Measurements from ENCODE around the gene ARPC1A. TPM values are rescaled to one million over a fixed set of nuclear protein-coding genes. Genes with fewer than 3 reads are reported as not detected.

The ARPC1A gene
- total RNA-seq, 1 donor from 2014 or later: 198 TPM

DNA sequence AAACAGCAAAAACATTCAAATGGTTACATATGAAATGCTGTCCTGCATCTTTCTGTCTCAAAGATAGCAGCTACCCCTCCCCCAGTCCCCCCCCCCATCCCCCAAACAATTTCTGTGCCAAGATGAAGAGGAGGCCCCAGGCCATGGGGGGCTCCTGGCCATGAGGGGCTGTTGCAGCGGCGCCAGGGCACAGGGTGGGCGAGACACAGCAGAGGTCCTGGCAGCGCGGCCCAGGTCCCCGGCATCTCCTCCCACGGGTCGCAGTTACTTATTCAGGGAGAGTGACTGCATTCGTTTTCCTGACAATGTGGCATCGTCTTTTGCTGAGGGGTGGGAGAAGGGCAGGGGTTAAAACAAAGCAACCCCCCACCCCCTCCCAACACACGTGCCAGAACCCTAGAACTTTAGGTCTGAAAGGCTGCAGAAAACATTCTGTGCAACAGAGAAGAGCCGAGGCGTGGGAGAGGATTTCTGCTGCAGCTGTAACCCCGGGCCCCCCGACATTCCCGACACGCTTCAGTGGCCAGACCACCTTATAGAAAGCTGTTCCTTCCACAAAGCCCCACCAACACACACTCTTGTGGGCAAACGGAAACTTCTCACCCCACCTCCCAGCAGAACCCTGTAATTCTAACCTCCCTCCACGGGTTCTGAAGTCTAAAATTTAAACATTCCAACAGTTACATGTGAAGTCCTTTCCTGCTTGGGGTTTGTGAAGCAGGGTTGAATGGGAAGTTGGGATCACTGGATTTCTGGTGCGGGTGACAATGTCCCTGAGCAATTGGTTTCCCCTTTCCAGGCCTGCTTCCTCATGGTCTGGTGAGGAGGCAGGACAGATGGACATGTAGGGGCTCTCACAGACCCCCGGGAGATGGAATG, 71.0 kb downstream of the ARPC1A start:
- Histone ChIP-seq H2AFZ (ENCODE audit: low read depth, low read length) (no peak overlapping the region), H3K36me3 (ENCODE audit: insufficient read depth, low read length) (peaks cover 37% of the 10 kb centered on the region), H3K27me3 (ENCODE audit: insufficient read depth, low read length) (no peaks in the 10 kb centered on the region), H3K4me2 (ENCODE audit: low read length) (no peak overlapping the region), H3K79me2 (ENCODE audit: insufficient read depth, low read length) (peaks cover 27% of the 10 kb centered on the region), H3K9ac (ENCODE audit: low read length) (no peak overlapping the region), H3K9me3 (ENCODE audit: insufficient read depth, low read depth, low read length) (no peaks in the 10 kb centered on the region), H4K20me1 (ENCODE audit: insufficient read depth, low read length) (peaks cover 84% of the 10 kb centered on the region), H3K27ac (ENCODE audit: low read depth, low read length) (no peak overlapping the region), H3K4me1 (ENCODE audit: insufficient read depth, low read length) (peaks cover 17% of the 10 kb centered on the region), H3K4me3 (ENCODE audit: insufficient read depth, low read depth, low read length) (no peak overlapping the region)
- H3K4me3 Mint-ChIP-seq (ENCODE audit: unreplicated experiment): no peak overlapping the region
- peaks cover 14% of the 10 kb centered on the region for H3K4me1 Mint-ChIP-seq (ENCODE audit: low read depth, unreplicated experiment)
- peak overlapping the region; percentile 62 for H3K27ac Mint-ChIP-seq (ENCODE audit: unreplicated experiment)
- peaks cover 21% of the 10 kb centered on the region for H3K36me3 Mint-ChIP-seq (ENCODE audit: low read depth, unreplicated experiment)
- DNase-seq (ENCODE audit: low read depth) (no peak), FAIRE-seq (no peak)
- no peaks in the 10 kb centered on the region for H3K9me3 Mint-ChIP-seq (ENCODE audit: unreplicated experiment)
- TF ChIP-seq, protein P1, sequence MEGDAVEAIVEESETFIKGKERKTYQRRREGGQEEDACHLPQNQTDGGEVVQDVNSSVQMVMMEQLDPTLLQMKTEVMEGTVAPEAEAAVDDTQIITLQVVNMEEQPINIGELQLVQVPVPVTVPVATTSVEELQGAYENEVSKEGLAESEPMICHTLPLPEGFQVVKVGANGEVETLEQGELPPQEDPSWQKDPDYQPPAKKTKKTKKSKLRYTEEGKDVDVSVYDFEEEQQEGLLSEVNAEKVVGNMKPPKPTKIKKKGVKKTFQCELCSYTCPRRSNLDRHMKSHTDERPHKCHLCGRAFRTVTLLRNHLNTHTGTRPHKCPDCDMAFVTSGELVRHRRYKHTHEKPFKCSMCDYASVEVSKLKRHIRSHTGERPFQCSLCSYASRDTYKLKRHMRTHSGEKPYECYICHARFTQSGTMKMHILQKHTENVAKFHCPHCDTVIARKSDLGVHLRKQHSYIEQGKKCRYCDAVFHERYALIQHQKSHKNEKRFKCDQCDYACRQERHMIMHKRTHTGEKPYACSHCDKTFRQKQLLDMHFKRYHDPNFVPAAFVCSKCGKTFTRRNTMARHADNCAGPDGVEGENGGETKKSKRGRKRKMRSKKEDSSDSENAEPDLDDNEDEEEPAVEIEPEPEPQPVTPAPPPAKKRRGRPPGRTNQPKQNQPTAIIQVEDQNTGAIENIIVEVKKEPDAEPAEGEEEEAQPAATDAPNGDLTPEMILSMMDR (IDR thresholded peaks at IDR 0.05; ENCODE audit: insufficient read depth, low read depth, low read length): no peak
- no peak for TF ChIP-seq EZH2 (IDR thresholded peaks at IDR 0.05; ENCODE audit: insufficient read depth, low read length)
- H3K27me3 Mint-ChIP-seq (ENCODE audit: low read depth, unreplicated experiment): no peaks in the 10 kb centered on the region

DNA sequence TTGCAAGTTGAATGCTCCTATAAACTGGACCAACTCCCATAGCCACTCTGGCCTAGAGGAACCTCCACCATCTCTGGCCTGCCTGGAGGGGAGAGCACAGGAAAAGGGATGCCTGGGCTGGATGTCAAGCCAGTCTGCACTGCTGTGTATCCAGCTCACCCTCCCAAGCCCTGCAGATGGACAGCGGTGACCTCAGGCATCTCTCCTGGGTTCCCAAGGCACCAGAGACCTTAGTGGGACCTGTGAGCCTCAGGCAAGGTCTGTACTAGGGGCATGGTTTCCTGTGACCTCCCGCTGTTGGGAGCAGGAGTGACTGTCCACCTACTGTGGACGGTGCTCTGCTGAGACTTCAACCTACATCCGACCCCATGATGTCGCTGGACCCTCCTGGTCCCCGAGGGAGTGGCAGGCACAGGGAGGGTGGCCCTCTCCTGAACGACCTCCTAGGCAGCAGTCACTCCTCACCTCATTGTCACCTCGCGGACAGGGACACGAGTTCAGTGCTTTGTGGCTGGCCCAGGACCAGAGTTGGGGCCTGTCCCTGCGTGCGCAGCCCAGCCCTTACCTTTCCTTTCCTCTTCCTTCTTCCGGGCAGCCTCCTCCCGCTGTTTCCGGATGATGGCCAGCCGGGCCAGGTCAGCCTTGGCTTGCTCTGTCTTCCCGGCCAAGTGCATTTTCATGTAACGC, 71.7 kb downstream of the ARPC1A start:
- Histone ChIP-seq H3K36me3 (ENCODE audit: insufficient read depth, low read length) (peaks cover 38% of the 10 kb centered on the region), H3K9me3 (ENCODE audit: insufficient read depth, low read depth, low read length) (no peaks in the 10 kb centered on the region), H3K4me2 (ENCODE audit: low read length) (no peak overlapping the region), H4K20me1 (ENCODE audit: insufficient read depth, low read length) (peaks cover 77% of the 10 kb centered on the region), H2AFZ (ENCODE audit: low read depth, low read length) (no peak overlapping the region), H3K79me2 (ENCODE audit: insufficient read depth, low read length) (peaks cover 32% of the 10 kb centered on the region), H3K27ac (ENCODE audit: low read depth, low read length) (no peak overlapping the region), H3K27me3 (ENCODE audit: insufficient read depth, low read length) (no peaks in the 10 kb centered on the region), H3K4me1 (ENCODE audit: insufficient read depth, low read length) (peaks cover 14% of the 10 kb centered on the region), H3K4me3 (ENCODE audit: insufficient read depth, low read depth, low read length) (no peak overlapping the region), H3K9ac (ENCODE audit: low read length) (no peak overlapping the region)
- H3K36me3 Mint-ChIP-seq (ENCODE audit: low read depth, unreplicated experiment): peaks cover 21% of the 10 kb centered on the region
- H3K4me1 Mint-ChIP-seq (ENCODE audit: low read depth, unreplicated experiment): peaks cover 14% of the 10 kb centered on the region
- FAIRE-seq: no peak
- H3K27me3 Mint-ChIP-seq (ENCODE audit: low read depth, unreplicated experiment): no peaks in the 10 kb centered on the region
- TF ChIP-seq, protein P1 (IDR thresholded peaks at IDR 0.05; ENCODE audit: insufficient read depth, low read depth, low read length): no peak
- TF ChIP-seq EZH2 (IDR thresholded peaks at IDR 0.05; ENCODE audit: insufficient read depth, low read length): no peak
- DNase-seq (ENCODE audit: low read depth): no peak
- H3K9me3 Mint-ChIP-seq (ENCODE audit: unreplicated experiment): no peaks in the 10 kb centered on the region
- H3K4me3 Mint-ChIP-seq (ENCODE audit: unreplicated experiment): no peak overlapping the region
- H3K27ac Mint-ChIP-seq (ENCODE audit: unreplicated experiment): no peak overlapping the region
